Measurements from ENCODE around the gene SULT1B1.

SULT1B1 gene

DNA sequence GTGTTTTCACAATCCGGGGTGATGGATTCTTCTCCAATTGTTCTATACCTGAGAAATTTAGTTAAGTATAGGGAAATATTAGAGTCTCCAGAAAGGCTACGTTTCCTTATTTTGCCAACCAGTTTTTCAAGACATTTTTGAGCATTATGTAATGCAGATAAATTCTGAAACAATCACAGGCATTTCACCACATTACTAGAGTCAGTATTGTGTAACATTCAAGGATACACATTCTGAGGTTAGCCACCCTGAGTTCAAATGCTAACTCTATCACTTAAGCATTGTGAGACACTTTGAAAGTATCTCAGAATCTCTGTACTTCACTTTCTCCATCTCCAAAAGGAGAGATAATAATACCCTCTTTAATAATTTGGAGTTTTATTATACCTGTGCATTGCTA, 10.6 kb downstream of the SULT1B1 start:
- no peak for DNase-seq (ENCODE audit: low read depth)

DNA sequence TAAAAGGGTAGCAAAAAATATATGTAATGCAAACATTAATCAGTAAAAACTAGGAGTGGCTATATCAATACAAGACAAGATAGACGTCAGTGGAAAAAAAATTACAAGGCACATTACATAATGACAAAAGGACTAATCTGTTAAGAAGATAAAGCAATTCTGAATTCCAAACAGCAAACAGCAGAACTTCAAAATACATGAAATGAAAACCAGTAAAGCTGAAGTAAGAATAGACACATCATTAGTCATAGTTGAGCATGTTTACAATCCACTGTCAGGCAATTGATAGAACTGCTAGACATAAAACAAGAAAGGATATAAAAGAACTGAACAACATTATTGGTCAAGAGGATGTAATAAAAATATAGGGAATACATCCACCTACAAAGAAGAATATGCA, 12.2 kb downstream of the SULT1B1 start:
- no peak for DNase-seq (ENCODE audit: low read depth)

DNA sequence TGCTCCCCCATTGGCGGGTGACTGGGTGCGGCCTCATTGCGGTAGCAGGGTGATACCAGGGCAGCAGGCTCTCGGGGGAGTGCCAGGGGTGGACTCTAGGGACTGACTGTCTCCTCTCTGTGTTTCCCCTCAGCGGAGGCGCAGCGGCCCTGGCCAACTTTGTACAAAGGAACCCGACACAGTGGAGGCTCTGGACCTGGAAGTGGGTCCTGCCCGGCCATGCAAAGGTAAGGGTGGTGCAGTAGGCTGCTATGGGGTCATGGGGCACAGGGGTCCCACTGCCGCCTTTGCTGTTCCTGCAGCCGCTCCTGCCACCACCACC, 16.3 kb downstream of the SULT1B1 start:
- no peak for DNase-seq (ENCODE audit: low read depth)

DNA sequence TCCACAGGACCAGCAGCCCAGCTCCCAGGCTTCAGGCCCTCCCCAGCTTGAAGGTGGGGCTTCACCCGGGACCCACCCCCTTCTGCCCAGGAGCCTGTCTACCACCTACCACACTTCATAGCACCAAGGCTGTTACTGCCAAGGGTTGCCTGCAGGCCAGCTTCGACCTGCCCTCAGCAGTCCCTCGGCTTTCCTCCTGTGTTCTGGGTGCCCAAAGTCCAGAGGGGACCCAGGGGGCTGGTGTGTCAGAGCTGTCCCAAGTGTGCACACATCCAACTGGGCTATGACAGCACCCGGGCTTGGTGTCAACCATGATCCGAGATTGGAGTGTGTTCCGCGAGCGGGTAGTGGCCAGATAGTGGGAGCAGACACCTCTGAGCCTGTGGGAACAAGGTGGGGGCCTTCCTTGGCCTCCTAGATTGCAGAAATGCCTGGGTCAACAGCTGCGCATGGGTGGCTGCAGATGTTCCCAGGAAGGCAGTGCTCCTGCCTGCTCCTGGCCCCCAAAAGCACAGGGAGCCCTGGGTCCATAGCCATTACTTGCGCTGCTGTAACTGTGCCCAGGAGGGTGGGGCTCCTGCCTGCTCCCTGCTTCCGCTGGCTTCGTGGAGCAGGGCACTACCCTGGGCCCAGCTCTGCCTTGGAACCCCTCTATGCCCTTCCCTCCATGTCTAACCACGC, 16.8 kb downstream of the SULT1B1 start:
- DNase-seq (ENCODE audit: low read depth) = no peak

DNA sequence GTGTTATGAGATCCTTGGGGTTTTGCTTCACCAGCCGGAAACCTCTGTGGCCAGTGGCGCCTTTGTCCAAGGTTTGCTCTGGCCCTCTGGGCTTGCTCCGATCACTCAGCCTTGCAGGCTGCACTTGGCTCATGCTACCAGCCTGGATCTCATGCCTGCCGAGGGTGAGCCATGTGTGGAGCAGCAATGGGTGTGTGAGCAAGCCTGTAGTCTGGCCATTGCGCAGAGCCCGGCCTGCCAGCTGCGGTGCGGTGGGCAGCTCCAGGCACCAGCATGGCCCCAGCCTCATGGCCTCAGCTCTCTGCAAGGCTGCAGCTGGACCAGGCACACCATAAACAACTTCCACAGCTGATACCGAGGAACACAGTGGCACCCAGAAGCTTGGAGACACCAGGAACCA, 17.8 kb downstream of the SULT1B1 start:
- no peak for DNase-seq (ENCODE audit: low read depth)

DNA sequence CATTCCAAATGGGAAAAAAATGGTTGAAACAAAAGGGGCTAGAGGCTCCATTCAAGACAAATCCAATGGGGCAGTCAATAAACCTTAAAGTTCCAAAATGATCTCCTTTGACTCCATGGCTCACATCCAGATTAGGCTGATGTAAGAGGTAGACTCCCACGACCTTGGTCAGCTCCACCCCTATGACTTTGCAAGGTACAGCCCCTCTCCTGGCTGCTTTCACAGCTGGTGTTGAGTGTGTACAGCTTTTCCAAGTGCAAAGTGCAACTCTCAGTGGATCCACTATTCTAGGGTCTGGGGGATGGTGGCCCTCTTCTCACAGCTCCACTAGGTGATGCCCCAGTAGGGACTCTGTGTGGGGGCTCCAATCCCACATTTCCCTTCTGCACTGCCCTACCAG, 21.5 kb downstream of the SULT1B1 start:
- DNase-seq (ENCODE audit: low read depth) = no peak

DNA sequence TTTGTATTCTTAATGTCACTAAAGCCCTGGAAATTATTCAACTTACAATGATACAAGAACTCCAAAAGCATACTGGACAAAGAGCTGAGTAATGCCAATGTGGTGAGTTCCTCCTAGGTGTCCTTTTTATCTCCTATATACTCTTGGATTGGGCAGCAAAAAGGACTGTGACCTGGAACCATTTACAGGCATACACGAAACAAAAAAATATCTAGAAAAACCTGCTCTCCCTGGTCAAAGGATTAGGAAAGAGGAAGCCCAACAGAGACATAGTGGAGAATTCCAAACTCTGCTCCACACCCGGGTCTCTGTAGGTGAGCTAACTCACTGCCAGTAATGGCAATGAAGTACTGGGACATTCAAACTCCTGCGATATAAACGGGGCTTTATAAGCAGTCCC, 25.3 kb downstream of the SULT1B1 start:
- DNase-seq (ENCODE audit: low read depth) = no peak

DNA sequence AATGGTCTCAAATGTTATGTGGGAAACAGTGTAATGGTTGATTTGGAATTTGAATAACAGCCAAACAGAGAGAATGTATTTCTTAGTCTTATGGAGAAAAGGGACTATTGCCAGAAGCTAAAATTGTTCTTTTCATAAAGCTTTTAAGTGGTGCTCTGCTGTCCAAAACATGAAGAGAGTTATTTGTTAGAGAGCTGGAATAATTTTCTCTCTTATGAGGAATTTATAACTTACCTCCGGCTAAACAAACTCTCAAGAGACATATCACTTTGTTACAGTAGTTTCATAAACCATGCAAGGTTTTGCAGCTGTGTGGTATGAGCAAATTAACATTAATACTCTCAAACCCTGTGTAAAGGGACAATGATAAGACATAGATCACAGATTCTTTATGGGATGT, 28.6 kb downstream of the SULT1B1 start:
- DNase-seq (ENCODE audit: low read depth) = no peak

DNA sequence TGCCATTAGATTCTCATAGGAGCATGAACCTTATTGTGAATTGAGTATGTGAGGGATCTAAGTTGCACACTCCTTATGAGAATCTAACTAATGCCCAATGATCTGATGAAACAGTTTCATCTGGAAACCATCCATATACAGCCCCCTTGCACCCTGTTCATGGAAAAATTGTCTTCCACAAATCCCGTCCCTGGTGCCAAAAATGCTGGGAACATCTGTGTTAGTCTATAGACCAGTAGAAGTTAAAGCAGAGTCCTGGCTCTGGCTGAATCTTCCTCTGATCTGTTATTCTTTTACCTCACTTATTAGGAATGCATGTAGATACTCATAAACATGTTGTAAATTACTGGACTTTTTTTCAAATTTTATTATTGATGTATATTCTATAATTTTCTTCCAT, 29.2 kb downstream of the SULT1B1 start:
- DNase-seq (ENCODE audit: low read depth) = no peak

DNA sequence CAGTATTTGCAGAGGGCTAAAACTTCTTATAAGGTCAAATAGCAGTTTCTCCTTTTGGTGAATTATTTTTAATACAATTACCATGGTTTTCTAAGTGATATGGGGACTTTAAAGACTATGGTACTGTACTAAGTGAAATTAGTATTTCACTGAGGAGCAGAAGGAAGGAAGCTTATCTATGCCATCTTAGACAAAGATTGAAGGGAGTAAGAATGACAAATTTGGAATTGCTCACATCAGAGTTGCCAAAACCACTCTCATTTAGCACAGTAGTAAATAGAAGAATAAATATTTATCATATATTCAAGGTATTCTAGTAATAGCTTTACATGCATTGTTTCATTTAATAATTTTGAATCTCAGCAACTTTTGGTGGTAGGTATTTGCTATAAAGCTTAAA, 30.4 kb downstream of the SULT1B1 start:
- DNase-seq (ENCODE audit: low read depth) = no peak

DNA sequence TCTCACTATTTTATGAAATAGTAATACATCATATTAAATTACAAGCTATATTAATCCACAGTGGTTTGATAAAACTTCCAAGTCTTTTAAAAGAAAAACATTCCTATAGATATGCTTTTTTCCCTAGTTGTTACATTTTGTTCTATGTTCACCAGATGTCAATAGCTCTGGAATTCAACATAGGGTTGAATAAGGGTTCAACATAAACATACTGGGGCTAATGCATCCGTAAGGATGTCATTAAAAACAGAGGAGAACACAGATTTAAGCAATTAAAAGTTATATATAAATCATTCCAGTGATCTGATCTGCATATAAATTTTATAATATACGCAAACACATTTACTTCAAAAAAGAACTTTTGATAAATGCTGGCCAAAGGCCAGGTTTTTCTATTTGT, 32.5 kb downstream of the SULT1B1 start:
- no peak for DNase-seq (ENCODE audit: low read depth)

DNA sequence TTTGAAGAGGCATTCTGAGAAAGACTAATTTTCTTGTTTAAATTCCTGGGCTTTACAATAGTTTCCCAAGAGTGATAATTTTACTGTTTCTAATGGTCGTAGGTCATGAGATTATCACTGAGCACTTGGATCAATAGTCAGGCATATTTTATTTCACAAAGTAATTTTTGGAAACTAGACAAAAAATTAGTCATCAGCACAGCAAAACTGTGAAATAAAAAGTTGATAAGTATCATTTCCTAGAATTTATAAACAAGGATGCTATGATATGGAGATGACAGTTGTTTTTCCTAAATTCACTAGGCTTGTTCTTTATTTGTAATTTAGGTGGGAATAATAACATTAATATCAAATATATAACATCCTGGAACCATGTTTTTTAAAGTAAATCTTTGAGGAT, 33.0 kb downstream of the SULT1B1 start:
- no peak for DNase-seq (ENCODE audit: low read depth)

DNA sequence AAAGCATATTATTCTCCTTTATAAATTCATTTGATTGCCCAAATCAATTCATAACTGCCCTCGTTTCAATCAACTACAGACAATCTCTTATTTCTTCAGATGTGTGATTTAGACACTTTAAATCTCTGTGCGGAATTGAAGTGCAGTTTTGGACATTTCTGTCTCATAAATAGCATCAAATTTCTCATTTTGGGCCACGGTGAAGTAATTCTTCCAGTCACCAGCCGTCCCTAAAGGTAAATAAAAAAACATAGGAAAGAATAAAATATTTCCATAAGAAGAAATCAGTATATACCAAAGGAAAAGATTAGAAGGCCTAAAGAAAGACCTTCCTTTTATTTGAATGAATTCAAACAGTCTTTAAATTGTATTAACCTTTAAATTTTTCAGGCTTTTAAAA, 33.4 kb downstream of the SULT1B1 start:
- DNase-seq (ENCODE audit: low read depth) = no peak

DNA sequence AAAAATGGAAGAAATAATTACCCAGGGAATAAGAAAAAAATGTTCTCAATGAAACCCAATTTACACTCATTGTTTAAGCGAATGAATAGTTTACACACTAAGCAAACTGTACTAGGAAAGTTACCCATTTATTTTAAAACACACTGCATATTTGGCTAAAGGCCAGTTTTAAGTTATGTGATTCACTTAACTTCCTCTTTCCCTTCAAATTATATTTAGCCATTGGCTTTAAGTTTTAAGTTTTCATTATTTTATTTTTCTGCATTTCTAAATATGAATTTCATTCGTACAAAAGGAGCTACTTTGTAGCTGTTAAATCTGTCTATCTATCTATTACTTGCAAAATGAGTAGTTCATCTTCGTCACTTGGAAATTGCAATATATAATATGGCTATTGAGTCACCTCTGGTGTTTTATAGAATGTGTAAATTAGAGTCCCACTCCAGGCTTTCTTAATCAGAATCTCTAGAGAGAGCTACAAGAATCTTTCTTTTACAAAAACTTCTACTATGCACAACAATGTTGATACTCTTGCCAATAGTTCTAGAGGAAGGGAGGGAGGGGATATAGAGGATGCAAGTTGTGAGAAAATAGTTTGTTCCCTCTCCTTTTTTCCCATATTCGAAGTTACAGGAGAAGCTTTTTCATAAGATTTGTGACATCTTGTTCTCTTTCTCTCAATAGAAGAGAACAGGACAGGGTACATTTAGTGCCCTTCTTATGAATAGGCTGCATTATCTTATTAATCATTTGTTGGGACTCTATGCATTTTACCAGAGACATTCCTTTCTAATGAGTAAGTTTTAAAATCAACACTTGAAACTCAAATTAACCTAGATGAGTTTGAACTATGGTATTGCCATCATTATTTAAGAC, 41.8 kb downstream of the SULT1B1 start:
- DNase-seq (ENCODE audit: low read depth) = no peak

DNA sequence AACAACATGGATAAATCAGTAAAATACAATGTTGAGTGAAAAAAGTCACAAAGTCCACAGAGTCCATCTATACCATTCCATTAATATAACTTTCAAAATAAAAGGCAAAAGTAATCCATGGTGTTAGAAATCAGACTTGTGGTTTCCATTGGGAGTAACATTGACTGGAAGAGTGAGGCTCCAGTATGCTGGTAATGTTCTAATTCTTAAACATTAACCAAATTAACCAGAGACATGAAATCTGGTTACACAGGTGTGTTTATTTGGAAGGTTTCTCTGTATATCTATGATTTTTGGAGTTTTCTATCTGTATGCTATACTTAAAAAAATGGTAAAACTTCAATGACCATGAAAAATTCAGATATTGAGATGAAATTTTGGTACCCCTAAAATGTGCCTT, 42.6 kb downstream of the SULT1B1 start:
- DNase-seq (ENCODE audit: low read depth) = no peak

DNA sequence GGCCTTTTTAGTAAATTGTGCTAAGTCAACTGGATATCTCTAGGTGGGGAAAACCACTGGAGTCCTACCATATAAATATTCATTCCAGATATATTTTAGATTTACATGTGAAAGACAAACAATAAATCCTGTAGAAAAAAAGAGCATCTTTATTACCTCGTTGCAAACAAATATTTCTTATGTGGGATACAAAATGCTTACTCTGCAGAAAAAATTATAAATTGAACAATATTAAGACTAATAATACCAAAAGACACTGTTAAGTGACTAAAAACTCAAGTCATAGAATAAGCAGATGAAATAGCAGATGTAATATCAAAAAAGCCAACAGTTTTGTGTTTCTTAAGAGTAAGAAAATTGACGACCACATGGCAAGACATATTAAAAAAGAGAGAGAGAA, 43.8 kb downstream of the SULT1B1 start:
- DNase-seq (ENCODE audit: low read depth) = no peak

DNA sequence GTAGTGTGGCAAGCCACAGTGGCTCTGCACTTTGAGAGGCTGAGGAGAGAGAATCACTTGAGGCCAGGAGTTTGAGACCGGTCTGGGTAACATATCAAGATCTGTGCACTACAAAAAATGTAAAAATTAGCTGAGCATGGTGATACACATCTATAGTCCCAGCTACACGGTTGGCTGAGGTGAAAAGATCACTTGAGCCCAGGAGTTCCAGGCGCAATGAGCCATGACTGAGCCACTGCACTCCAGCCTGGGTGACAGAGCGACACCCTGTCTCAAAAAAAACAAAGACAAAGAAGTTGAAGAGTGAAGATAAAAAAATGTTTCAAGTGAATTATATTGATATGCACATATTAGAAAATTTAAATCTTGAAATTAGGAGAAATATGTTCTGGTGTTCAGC, 46.3 kb downstream of the SULT1B1 start:
- DNase-seq (ENCODE audit: low read depth) = no peak

DNA sequence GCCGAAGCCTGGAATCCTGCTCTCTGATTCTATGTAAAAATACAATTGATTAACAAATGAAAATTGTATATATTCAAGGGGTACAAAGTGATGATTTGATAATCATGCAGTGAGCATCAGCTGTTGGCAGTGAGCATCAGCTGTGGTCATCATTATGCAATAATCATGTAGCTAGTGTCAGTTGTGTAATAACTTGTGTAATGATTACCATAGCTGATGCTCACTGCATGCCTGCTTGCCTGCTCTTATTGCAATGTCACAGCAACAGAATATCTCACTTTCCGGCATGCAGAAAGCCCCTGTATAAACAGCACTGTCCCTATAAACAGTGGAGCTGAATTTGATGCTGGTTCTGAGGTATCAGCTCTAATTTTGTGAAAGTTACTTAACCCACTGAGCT, 46.8 kb downstream of the SULT1B1 start:
- DNase-seq (ENCODE audit: low read depth) = no peak

DNA sequence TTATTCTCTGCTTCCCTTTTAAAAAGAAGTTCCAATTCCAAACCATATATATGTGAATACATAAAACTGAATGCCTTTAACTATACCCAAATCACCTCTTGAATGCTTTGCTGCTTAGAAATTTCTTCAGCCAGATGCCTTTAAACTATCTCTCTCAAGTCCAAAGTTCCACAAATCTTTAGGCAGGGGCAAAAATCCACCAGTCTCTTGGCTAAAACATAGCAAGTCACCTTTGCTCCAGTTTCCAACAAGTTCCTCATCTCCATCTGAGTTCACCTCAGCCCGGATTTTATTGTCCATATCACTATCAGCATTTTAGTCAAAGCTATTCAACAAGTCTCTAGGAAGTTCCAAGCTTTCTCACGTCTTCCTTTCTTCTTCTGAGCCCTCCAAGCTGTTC, 49.8 kb downstream of the SULT1B1 start:
- no peak for DNase-seq (ENCODE audit: low read depth)

DNA sequence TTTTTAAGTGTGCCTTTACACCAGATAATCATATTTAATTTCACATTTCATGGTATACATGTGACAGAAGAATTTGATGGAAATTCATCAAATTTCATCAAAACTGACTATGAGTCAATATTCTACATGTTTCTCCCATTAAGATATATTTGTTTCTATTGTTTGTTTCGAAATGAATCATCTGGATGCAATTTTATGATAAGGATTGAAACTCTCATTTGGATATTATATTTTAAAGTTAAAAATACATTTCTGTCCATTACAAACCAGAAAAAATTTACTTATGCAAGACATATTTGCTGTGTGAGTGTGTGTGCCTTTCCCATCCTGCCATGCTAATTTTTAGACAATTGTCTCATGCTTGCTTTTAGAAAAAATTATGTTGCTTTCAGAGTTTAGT, 52.2 kb downstream of the SULT1B1 start:
- no peak for DNase-seq (ENCODE audit: low read depth)

DNA sequence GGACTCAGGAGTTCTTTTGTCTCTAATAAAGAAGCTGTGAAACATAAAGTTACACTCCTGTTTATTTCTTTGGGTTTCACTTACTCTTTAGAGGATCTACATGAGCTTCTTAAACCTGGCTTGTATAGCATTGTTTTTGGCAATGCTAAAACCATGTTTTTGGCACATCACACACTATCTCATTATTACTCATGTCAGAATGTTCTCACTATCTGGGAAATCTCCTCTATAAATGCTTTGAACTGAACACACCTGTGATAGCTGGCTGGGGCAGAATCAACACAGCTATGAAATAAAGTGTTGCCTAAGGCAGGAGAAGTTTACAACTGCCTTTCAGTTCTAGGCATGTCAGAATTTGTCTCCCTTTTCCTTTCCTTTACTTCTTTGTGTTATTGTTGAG, 52.6 kb downstream of the SULT1B1 start:
- no peak for DNase-seq (ENCODE audit: low read depth)

DNA sequence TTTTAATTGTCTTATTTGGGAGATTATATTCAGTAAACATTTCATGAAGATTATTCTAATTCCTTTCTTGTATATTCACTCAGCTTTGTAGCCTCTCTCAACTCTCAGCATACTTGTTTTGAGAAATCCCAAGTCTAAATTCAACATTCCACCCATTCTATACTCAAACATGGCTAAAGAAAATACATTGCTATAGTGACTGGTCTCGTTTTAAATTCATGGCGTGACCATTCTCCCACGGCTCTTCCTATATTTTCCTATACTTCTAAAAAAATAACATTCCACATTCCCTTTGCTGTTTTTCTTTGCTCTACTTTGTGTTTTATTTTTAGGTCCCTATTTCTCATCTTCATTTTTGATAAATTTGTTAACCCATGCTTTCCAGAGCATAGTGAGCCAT, 58.2 kb downstream of the SULT1B1 start:
- DNase-seq (ENCODE audit: low read depth) = no peak

DNA sequence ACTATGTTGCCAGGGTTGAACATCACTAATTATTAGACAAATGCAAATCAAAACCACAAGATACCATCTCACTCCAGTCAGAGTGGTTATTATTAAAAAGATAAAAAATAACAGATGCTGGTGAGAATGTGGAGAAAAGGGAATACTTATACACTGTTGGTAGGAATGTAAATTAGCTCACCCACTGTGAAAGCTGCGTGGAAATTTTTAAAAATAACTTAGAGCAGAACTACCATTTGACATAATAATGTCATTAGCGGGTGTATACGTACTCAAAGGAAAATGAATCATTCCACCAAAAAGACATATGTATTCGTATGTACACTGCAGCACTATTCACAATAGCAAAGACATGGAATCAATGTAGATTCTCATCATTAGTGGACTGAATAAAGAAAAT, 58.7 kb downstream of the SULT1B1 start:
- DNase-seq (ENCODE audit: low read depth) = no peak
